ENCODE results near the gene NKAIN2.

NKAIN2 gene

DNA sequence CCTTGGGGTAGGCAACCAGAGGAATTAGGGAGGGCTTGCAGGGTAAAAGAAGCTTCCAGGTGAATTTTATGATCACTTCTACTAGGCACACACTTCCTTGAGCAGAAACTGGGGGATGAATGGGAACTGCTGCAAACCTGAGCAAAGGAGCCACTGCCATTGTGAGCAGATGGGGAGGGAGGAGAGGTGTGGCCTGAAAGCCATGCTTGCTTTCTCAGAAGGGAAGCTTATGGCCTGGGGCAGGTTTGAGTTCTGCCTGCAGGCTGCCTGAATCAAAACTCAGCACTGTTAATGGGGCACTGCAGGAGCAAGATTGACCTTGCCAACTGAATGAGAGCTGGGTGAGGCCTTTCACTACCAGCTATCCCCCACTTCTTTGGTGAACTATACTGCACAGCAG is 328.1 kb downstream of the NKAIN2 start:
- H3K4me3 ChIP-seq (ENCODE audit: low read depth, low read length), result no peak overlapping the region
- TF ChIP-seq, protein P1, sequence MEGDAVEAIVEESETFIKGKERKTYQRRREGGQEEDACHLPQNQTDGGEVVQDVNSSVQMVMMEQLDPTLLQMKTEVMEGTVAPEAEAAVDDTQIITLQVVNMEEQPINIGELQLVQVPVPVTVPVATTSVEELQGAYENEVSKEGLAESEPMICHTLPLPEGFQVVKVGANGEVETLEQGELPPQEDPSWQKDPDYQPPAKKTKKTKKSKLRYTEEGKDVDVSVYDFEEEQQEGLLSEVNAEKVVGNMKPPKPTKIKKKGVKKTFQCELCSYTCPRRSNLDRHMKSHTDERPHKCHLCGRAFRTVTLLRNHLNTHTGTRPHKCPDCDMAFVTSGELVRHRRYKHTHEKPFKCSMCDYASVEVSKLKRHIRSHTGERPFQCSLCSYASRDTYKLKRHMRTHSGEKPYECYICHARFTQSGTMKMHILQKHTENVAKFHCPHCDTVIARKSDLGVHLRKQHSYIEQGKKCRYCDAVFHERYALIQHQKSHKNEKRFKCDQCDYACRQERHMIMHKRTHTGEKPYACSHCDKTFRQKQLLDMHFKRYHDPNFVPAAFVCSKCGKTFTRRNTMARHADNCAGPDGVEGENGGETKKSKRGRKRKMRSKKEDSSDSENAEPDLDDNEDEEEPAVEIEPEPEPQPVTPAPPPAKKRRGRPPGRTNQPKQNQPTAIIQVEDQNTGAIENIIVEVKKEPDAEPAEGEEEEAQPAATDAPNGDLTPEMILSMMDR (IDR thresholded peaks at IDR 0.05; ENCODE audit: low read depth, low read length), result no peak

DNA sequence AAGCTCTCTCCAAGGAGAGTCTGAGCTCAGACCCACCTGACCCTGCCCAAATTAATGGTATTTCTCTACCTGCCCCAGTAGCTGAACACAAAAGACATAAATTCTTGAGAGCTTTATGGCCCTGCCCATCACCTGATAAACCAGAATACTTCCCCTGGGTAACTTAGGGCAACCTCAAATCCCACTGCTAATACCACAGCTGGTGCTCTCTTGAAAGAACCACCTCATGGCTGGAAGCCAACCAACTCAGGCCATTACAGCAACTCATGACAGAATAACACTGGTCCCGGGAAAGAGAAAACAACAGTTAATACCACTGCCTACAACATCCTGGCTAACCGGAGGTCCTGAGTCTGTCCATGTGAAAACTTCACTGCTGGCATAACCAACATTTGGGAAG is 328.6 kb downstream of the NKAIN2 start:
- TF ChIP-seq, protein P1 (IDR thresholded peaks at IDR 0.05; ENCODE audit: low read depth, low read length), result no peak
- H3K4me3 ChIP-seq (ENCODE audit: low read depth, low read length), result no peak overlapping the region

DNA sequence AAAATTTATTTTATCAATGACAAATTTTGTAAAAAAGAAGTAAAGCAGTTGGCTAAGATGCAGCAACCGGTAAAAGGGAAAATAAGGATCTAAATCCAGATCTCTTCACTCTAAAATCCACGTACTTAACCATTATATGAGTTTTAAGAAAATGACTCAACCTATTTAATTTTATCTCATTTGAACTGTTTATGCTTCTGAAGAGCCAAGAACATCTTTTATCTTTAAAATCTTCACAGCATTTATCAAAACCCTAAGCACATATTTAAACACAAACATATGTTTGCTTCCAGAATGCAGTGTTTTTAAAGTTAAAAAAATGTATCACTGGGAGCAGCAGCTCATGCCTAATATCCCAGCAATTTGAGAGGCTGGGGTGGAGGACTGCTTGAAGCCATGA is 339.2 kb downstream of the NKAIN2 start:
- TF ChIP-seq, protein P1 (IDR thresholded peaks at IDR 0.05; ENCODE audit: low read depth, low read length), result no peak
- H3K4me3 ChIP-seq (ENCODE audit: low read depth, low read length), result no peak overlapping the region

DNA sequence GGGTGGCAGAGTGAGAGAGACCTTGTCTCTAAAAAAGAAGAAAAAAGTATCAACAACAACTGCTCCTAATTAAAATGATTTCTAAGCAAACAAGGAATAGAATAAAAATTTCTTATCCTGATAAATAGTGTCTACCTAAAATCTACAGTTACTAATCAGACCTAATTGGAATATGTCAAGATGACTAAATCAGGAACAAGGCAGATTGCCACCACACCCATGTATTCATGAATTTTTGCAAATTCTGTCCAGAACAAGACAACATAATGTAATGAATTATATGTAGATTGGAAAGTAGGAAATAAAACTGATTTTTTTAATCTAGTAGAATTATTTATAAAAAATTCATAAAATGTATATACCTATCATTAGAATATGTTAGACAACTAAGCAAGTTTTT is 339.8 kb downstream of the NKAIN2 start:
- no peak overlapping the region for H3K4me3 ChIP-seq (ENCODE audit: low read depth, low read length)
- TF ChIP-seq, protein P1 (IDR thresholded peaks at IDR 0.05; ENCODE audit: low read depth, low read length), result no peak

DNA sequence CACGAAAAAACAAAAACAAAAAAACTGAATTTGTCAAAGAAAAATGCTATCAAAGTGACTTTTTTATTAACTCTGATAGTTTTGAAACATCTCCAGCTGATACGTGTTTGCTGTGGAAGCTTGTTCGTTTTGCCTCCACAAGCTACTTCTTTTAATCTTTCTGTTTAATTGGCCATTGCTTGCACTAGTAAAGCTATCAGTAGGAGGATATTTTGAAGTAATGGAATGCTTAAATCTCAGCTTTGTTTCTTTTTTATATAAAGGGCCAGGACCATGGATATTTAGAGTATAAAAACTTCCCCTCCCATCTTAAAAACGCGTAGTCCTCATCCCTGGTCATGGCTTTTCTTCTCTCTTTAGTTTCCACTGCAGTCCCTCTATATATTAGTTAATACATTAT is 344.0 kb downstream of the NKAIN2 start:
- TF ChIP-seq, protein P1 (IDR thresholded peaks at IDR 0.05; ENCODE audit: low read depth, low read length), result no peak
- no peak overlapping the region for H3K4me3 ChIP-seq (ENCODE audit: low read depth, low read length)

DNA sequence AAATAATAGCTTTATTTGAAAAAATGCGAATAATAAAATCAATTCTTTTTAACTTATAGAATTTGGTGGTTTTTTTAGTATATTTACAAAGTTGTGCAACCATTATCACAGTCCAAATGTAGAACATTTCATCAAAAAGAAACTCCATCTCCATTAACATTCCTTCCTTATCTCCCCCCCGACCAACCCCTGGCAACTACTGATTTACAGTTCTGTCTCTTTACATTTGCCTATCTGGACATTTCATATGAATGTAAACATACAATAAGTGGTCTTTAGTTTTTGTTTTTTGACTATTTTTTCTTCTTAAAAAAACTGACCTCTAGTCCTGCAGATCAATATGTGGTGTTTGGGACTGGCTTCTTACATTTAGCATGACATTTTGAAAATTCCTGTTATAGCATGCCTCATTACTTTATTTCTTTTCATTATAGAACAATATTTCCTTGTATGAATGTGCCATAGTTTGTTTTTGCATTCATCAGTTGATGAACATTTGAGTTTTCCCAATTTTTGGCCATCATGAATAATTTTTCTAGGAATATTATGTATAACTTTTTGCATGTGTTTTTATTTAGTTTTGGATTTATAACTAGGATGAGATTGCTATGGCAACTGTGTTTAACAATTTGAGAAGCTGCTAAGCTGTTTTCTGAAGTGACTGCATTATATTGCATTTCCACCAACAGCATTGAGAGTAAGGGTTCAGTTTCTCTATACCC is 344.7 kb downstream of the NKAIN2 start:
- TF ChIP-seq, protein P1 (IDR thresholded peaks at IDR 0.05; ENCODE audit: low read depth, low read length), result no peak
- no peak overlapping the region for H3K4me3 ChIP-seq (ENCODE audit: low read depth, low read length)

DNA sequence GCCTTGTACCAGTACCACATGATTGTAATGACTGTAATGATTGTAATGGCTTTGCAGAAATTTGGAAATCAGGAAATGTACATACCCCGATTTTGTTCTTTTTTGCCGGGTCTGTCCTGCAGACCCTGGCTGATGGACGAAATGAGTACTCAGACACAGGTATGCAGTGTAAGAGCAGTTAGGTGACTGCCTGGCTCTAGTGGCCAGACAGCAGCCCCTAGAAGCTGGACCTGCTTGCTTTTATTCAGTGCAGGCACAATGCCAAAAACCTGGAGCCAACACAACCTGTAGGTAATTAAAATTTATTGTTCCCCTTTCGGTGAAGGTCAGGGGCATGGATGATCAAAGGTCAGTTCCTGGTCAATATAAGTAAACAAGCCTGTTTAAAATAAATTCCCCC is 346.0 kb downstream of the NKAIN2 start:
- no peak overlapping the region for H3K4me3 ChIP-seq (ENCODE audit: low read depth, low read length)
- TF ChIP-seq, protein P1 (IDR thresholded peaks at IDR 0.05; ENCODE audit: low read depth, low read length), result no peak
